Measurements from ENCODE around the gene CHD3. TPM values are rescaled to one million over a fixed set of nuclear protein-coding genes. Genes with fewer than 3 reads are reported as not detected.

The CHD3 gene
- total RNA-seq, 1 experiment from 2014 or later = 30.1 TPM

- peaks cover 43% of the 10 kb centered on the region for H3K27me3 ChIP-seq (ENCODE audit: control insufficient read depth, insufficient read depth, low read length)
- H3K36me3 ChIP-seq (replicated peaks; ENCODE audit: control insufficient read depth, insufficient read depth, low read length) = no peaks in the 10 kb centered on the region
- peak; percentile 95 for DNase-seq
- peak within 1 kb of the TSS; percentile 58 for H3K4me3 ChIP-seq (ENCODE audit: insufficient read depth, low read depth, low read length)
Observed at GRCh38 chr17:7915611-7916384, 27.2 kb downstream of the CHD3 start, which contains the start of gene RNF227. Gene RNF227 (minus strand): TSS chr17:7916289. CDS start chr17:7916195, 94 bp downstream.

GRCh38 chr17:7916385-7916682 lies 27.7 kb downstream of the CHD3 start:
- Histone ChIP-seq H3K4me3 (ENCODE audit: insufficient read depth, low read depth, low read length) (peak overlapping the region; percentile 58), H3K36me3 (replicated peaks; ENCODE audit: control insufficient read depth, insufficient read depth, low read length) (no peaks in the 10 kb centered on the region), H3K27me3 (ENCODE audit: control insufficient read depth, insufficient read depth, low read length) (peaks cover 46% of the 10 kb centered on the region)
- DNase-seq = no peak

- no peak overlapping the region for H3K4me3 ChIP-seq (ENCODE audit: insufficient read depth, low read depth, low read length)
- H3K27me3 ChIP-seq (ENCODE audit: control insufficient read depth, insufficient read depth, low read length) = peaks cover 51% of the 10 kb centered on the region
- no peak for DNase-seq
Observed at GRCh38 chr17:7916808-7917207, 28.2 kb downstream of the CHD3 start.

GRCh38 chr17:7922269-7922844 lies 33.8 kb downstream of the CHD3 start:
- H3K36me3 ChIP-seq (replicated peaks; ENCODE audit: control insufficient read depth, insufficient read depth, low read length) = no peaks in the 10 kb centered on the region
- peaks cover 77% of the 10 kb centered on the region for H3K27me3 ChIP-seq (ENCODE audit: control insufficient read depth, insufficient read depth, low read length)
- no peak for DNase-seq
- H3K4me3 ChIP-seq (ENCODE audit: insufficient read depth, low read depth, low read length) = peak overlapping the region; percentile 42

More at GRCh38 chr17:7916808-7917207, 28.2 kb downstream of the CHD3 start:
- H3K36me3 ChIP-seq (replicated peaks; ENCODE audit: control insufficient read depth, insufficient read depth, low read length) = no peaks in the 10 kb centered on the region

- peak overlapping the region; percentile 42 for H3K4me3 ChIP-seq (ENCODE audit: insufficient read depth, low read depth, low read length)
- peaks cover 80% of the 10 kb centered on the region for H3K27me3 ChIP-seq (ENCODE audit: control insufficient read depth, insufficient read depth, low read length)
- no peaks in the 10 kb centered on the region for H3K36me3 ChIP-seq (replicated peaks; ENCODE audit: control insufficient read depth, insufficient read depth, low read length)
- DNase-seq = peak; percentile 93
Observed at GRCh38 chr17:7922845-7923628, 34.4 kb downstream of the CHD3 start.

GRCh38 chr17:7927596-7927995 lies 39.0 kb downstream of the CHD3 start:
- no peak for DNase-seq
- H3K27me3 ChIP-seq (ENCODE audit: control insufficient read depth, insufficient read depth, low read length) = peaks cover 92% of the 10 kb centered on the region
- H3K36me3 ChIP-seq (replicated peaks; ENCODE audit: control insufficient read depth, insufficient read depth, low read length) = no peaks in the 10 kb centered on the region
- H3K4me3 ChIP-seq (ENCODE audit: insufficient read depth, low read depth, low read length) = no peak overlapping the region

GRCh38 chr17:7929158-7930023 lies 40.8 kb downstream of the CHD3 start, which contains the start of gene KCNAB3:
Gene KCNAB3 (minus strand): TSS chr17:7929856. CDS start chr17:7929435, 421 bp downstream.
- Histone ChIP-seq H3K36me3 (replicated peaks; ENCODE audit: control insufficient read depth, insufficient read depth, low read length) (no peaks in the 10 kb centered on the region; the same call in 1 of the 2 replicates), H3K4me3 (ENCODE audit: insufficient read depth, low read depth, low read length) (peak within 1 kb of the TSS; percentile 47), H3K27me3 (ENCODE audit: control insufficient read depth, insufficient read depth, low read length) (peaks cover 85% of the 10 kb centered on the region)
- peak; percentile 96 for DNase-seq

GRCh38 chr17:7930841-7931631 lies 42.4 kb downstream of the CHD3 start:
- Histone ChIP-seq H3K36me3 (replicated peaks; ENCODE audit: control insufficient read depth, insufficient read depth, low read length) (no peaks in the 10 kb centered on the region; the same call in 1 of the 2 replicates), H3K27me3 (ENCODE audit: control insufficient read depth, insufficient read depth, low read length) (peaks cover 71% of the 10 kb centered on the region), H3K4me3 (ENCODE audit: insufficient read depth, low read depth, low read length) (peak overlapping the region; percentile 77)
- no peak for DNase-seq

- Histone ChIP-seq H3K36me3 (replicated peaks; ENCODE audit: control insufficient read depth, insufficient read depth, low read length) (peaks cover 1% of the 10 kb centered on the region), H3K4me3 (ENCODE audit: insufficient read depth, low read depth, low read length) (peak within 1 kb of the TSS; percentile 77), H3K27me3 (ENCODE audit: control insufficient read depth, insufficient read depth, low read length) (peaks cover 63% of the 10 kb centered on the region)
- DNase-seq = peak; percentile 98
Observed at GRCh38 chr17:7931709-7932482, 43.3 kb downstream of the CHD3 start, which contains the start of the genes CNTROB and TRAPPC1. Gene CNTROB (plus strand): TSS chr17:7932206. CDS start chr17:7933080, 874 bp downstream. Gene TRAPPC1 (minus strand): TSS chr17:7931946. CDS start chr17:7931829, 117 bp downstream.

- H3K4me3 ChIP-seq (ENCODE audit: insufficient read depth, low read depth, low read length) = peak overlapping the region; percentile 77
- peak; percentile 78 for DNase-seq
- peaks cover 3% of the 10 kb centered on the region for H3K36me3 ChIP-seq (replicated peaks; ENCODE audit: control insufficient read depth, insufficient read depth, low read length)
- peaks cover 57% of the 10 kb centered on the region for H3K27me3 ChIP-seq (ENCODE audit: control insufficient read depth, insufficient read depth, low read length)
Observed at GRCh38 chr17:7932483-7932891, 43.9 kb downstream of the CHD3 start.

GRCh38 chr17:7932949-7933348 lies 44.4 kb downstream of the CHD3 start:
- peak; percentile 67 for DNase-seq
- Histone ChIP-seq H3K27me3 (ENCODE audit: control insufficient read depth, insufficient read depth, low read length) (peaks cover 52% of the 10 kb centered on the region), H3K36me3 (replicated peaks; ENCODE audit: control insufficient read depth, insufficient read depth, low read length) (peaks cover 3% of the 10 kb centered on the region), H3K4me3 (ENCODE audit: insufficient read depth, low read depth, low read length) (peak overlapping the region; percentile 77)

GRCh38 chr17:7935859-7936258 lies 47.3 kb downstream of the CHD3 start:
- peaks cover 26% of the 10 kb centered on the region for H3K27me3 ChIP-seq (ENCODE audit: control insufficient read depth, insufficient read depth, low read length)
- H3K4me3 ChIP-seq (ENCODE audit: insufficient read depth, low read depth, low read length) = no peak overlapping the region

More at GRCh38 chr17:7935859-7936258, 47.3 kb downstream of the CHD3 start:
- H3K36me3 ChIP-seq (replicated peaks; ENCODE audit: control insufficient read depth, insufficient read depth, low read length) = peaks cover 10% of the 10 kb centered on the region
- DNase-seq = no peak
